GM18499 (cell line): ENCODE results near the gene COX7B2.

ENCODE experiments used
- ATAC-seq: cut with Tn5 transposase; IDR thresholded peaks from one replicate; pipeline ENCODE4 v1.9.1; 2021; ENCODE audit warnings: moderate number of reproducible peaks; ENCODE audit not compliant: insufficient read depth, unreplicated experiment

Gene COX7B2

GRCh38 chr4:46909078-46909477 is at the start of gene COX7B2:
Gene COX7B2, minus strand, starts transcription at chr4:46909245. Its CDS starts 174,053 bp downstream, at chr4:46735192.
- no peak for ATAC-seq

- ATAC-seq, result no peak
These were observed 47.4 kb upstream of the COX7B2 start for GRCh38 chr4:46956451-46956850.

GRCh38 chr4:46955601-46956000 is 46.6 kb upstream of the COX7B2 start:
- ATAC-seq, result no peak

GRCh38 chr4:46954643-46955042 is 45.6 kb upstream of the COX7B2 start:
- ATAC-seq, result no peak

- no peak for ATAC-seq
These were observed 44.5 kb upstream of the COX7B2 start for GRCh38 chr4:46953564-46953963.

GRCh38 chr4:46952451-46952850 is 43.4 kb upstream of the COX7B2 start:
- no peak for ATAC-seq

GRCh38 chr4:46950826-46951225 is 41.8 kb upstream of the COX7B2 start:
- ATAC-seq, result no peak

GRCh38 chr4:46949822-46950221 is 40.8 kb upstream of the COX7B2 start:
- no peak for ATAC-seq

- ATAC-seq, result no peak
These were observed 38.5 kb upstream of the COX7B2 start for GRCh38 chr4:46947541-46947940.

- ATAC-seq, result no peak
These were observed 38.0 kb upstream of the COX7B2 start for GRCh38 chr4:46946919-46947536.

- no peak for ATAC-seq
These were observed 36.0 kb upstream of the COX7B2 start for GRCh38 chr4:46945062-46945461.

GRCh38 chr4:46944345-46944744 is 35.3 kb upstream of the COX7B2 start:
- no peak for ATAC-seq

- no peak for ATAC-seq
These were observed 28.4 kb upstream of the COX7B2 start for GRCh38 chr4:46937493-46937892.

- ATAC-seq, result no peak
These were observed 25.7 kb upstream of the COX7B2 start for GRCh38 chr4:46934726-46935125.

- ATAC-seq, result no peak
These were observed 24.6 kb upstream of the COX7B2 start for GRCh38 chr4:46933686-46934085.

- no peak for ATAC-seq
These were observed 22.9 kb upstream of the COX7B2 start for GRCh38 chr4:46931981-46932380.

- no peak for ATAC-seq
These were observed 21.8 kb upstream of the COX7B2 start for GRCh38 chr4:46930891-46931290.

- ATAC-seq, result no peak
These were observed 18.2 kb upstream of the COX7B2 start for GRCh38 chr4:46927201-46927600.

GRCh38 chr4:46924789-46925529 is 15.9 kb upstream of the COX7B2 start:
- no peak for ATAC-seq

GRCh38 chr4:46922205-46922604 is 13.2 kb upstream of the COX7B2 start:
- no peak for ATAC-seq

- no peak for ATAC-seq
These were observed 897 bp downstream of the COX7B2 start for GRCh38 chr4:46908148-46908547.

- no peak for ATAC-seq
These were observed 9.0 kb downstream of the COX7B2 start for GRCh38 chr4:46900082-46900481.
